Stomach (tissue), 9 donors: ENCODE measurements around the gene CD247. TPM values are rescaled to one million over a fixed set of nuclear protein-coding genes. Genes with fewer than 3 reads are reported as not detected.
A peak's percentile ranks its signal among the peaks of the same experiment; 100 is the strongest.

Experiments
- DNase-seq, 2 donors: peaks; one replicate each; pipeline versions ENCODE4 v3.0.0 to v3.0.0-alpha.2; 2013 to 2019
- H3K27ac ChIP-seq, 5 donors: fragments of 200-600 bp in 4 of 5; sonication (generic) in 4 of 5; one replicate each; pipeline ENCODE4 v1.5.1; 2013 to 2019; ENCODE audit warnings: mild to moderate bottlenecking in 1 of 5, moderate library complexity in 1 of 5
- H3K27me3 ChIP-seq, 3 donors: fragments of 200-600 bp; sonication (generic); one replicate each; pipeline ENCODE4 v1.5.1; 2017 to 2019; ENCODE audit warnings: mixed run types in 1 of 3
- H3K36me3 ChIP-seq, 4 donors: fragments of 200-600 bp; sonication (generic); 1 replicate in 3 of 4; 2 replicates in 1 of 4; pipeline ENCODE4 v1.5.1; 2016 to 2019
- H3K4me1 ChIP-seq, 4 donors: fragments of 200-600 bp; sonication (generic); one replicate each; pipeline ENCODE4 v1.5.1; 2016 to 2019
- H3K4me3 ChIP-seq, 4 donors: fragments of 200-600 bp; sonication (generic) in 3 of 4; one replicate each; pipeline ENCODE4 v1.5.1; 2016 to 2019; ENCODE audit warnings: mild to moderate bottlenecking in 1 of 4
- H3K9me3 ChIP-seq, 4 donors: fragments of 200-600 bp; sonication (generic); one replicate each; pipeline ENCODE4 v1.5.1; 2016 to 2019
- EP300 ChIP-seq: sonication (generic); formaldehyde crosslinking; IDR thresholded peaks from one replicate; pipeline ENCODE4 v1.6.1; 2017; ENCODE audit warnings: antibody characterized with exemption
- POLR2A ChIP-seq, 4 donors: fragments of 450-650 bp; IDR thresholded peaks; one replicate each; pipeline ENCODE4 v1.6.1; 2016; ENCODE audit warnings: antibody characterized with exemption in 4 of 4, control low read depth in 2 of 4, mild to moderate bottlenecking in 1 of 4, moderate library complexity in 1 of 4
- POLR2AphosphoS5 ChIP-seq, 3 donors: sonication (generic); formaldehyde crosslinking; IDR thresholded peaks; one replicate each; pipeline ENCODE4 v1.6.1; 2016; ENCODE audit warnings: antibody characterized with exemption in 3 of 3
- WGBS, 5 donors: extraction: QIAGEN DNeasy Blood & Tissue Kit in 3 of 5; methylation state at CpG; one replicate each; pipeline versions ENCODE4 v1.1.5 to v1.1.7; 2013 to 2018; 5-methylcytosine and 5-hydroxymethylcytosine counted together
- intact Hi-C: fragments of 100-400 bp; cut with DNase I; formaldehyde crosslinking; loops from one replicate; pipeline ENCODE4 v1.15.1; 2023; ENCODE audit warnings: low total_unique reads
- polyA plus RNA-seq, 3 donors: library from polyadenylated mRNA; stranded (reverse); fragments of 200-250 nt; gene quantifications; one replicate each; pipeline ENCODE4 v1.2.3, GENCODE V29; 2013
- total RNA-seq, 5 donors: library from RNA; depleted of rRNA; stranded (reverse); fragments of >200 nt; gene quantifications; one replicate each; pipeline versions ENCODE4 v1.1.0 to v1.2.3, GENCODE V29; 2014 to 2016
- TF ChIP-seq, protein P1 (sequence below), 7 experiments: fragments of 450-650 bp in 4 of 7; fragments of 200-600 bp in 3 of 7; sonication (generic) in 3 of 7; IDR thresholded peaks; one replicate each; pipeline ENCODE4 v1.5.1; 2016 to 2019; ENCODE audit warnings: antibody characterized with exemption in 7 of 7, control low read depth in 2 of 7, mild to moderate bottlenecking in 1 of 7
- donor health status: healthy with polysubstance abuse.
- donor health status: Bipolar disorder and iron deficiency.
- donor health status: healthy.

The CD247 gene
- total and polyA plus RNA-seq, 8 donors = 0.68 to 6.7 (median 3.1) TPM; not detected in 3

DNA sequence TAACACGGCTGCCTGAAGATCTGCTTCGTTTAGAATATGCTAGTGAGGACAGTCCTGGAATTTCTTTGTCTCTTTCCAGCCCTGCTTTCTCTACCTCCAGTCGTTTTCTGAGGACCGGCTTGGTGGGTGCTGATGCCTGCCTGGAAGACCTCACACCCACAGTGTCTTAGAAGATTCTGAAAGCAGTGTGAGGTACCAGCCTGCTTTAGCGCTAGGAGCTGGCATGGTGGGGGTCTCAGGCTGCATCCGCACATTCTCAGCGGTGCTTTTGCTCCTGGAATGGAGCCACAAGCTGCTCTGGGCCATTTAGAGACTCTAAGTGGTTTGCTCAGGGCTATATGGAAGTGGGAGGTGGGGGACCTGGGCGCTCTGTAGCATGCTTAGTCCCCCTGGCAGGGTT lies 61.4 kb downstream of the CD247 start:
- H3K27me3 ChIP-seq = no peaks in the 10 kb centered on the region
- peak overlapping the region in 2 of 5 donors; percentile 79 to 88 for H3K27ac ChIP-seq
- H3K4me3 ChIP-seq = no peak overlapping the region
- no peaks in the 10 kb centered on the region for H3K9me3 ChIP-seq
- 72 to 91% (median 87%) methylated on average over 8 of the region's 8 CpGs for WGBS, 5 donors
- no peak for DNase-seq
- intact Hi-C loops = no loop called here
- H3K36me3 ChIP-seq = no peaks in the 10 kb centered on the region
- H3K4me1 ChIP-seq = peaks cover 4 to 20% (median 16%) of the 10 kb centered on the region in 4 donors
- TF ChIP-seq, protein P1, sequence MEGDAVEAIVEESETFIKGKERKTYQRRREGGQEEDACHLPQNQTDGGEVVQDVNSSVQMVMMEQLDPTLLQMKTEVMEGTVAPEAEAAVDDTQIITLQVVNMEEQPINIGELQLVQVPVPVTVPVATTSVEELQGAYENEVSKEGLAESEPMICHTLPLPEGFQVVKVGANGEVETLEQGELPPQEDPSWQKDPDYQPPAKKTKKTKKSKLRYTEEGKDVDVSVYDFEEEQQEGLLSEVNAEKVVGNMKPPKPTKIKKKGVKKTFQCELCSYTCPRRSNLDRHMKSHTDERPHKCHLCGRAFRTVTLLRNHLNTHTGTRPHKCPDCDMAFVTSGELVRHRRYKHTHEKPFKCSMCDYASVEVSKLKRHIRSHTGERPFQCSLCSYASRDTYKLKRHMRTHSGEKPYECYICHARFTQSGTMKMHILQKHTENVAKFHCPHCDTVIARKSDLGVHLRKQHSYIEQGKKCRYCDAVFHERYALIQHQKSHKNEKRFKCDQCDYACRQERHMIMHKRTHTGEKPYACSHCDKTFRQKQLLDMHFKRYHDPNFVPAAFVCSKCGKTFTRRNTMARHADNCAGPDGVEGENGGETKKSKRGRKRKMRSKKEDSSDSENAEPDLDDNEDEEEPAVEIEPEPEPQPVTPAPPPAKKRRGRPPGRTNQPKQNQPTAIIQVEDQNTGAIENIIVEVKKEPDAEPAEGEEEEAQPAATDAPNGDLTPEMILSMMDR (IDR thresholded peaks at IDR 0.05) = no peak
- TF ChIP-seq POLR2AphosphoS5 (IDR thresholded peaks at IDR 0.05) (no peak), EP300 (no peak), POLR2A (IDR thresholded peaks at IDR 0.05) (no peak)

DNA sequence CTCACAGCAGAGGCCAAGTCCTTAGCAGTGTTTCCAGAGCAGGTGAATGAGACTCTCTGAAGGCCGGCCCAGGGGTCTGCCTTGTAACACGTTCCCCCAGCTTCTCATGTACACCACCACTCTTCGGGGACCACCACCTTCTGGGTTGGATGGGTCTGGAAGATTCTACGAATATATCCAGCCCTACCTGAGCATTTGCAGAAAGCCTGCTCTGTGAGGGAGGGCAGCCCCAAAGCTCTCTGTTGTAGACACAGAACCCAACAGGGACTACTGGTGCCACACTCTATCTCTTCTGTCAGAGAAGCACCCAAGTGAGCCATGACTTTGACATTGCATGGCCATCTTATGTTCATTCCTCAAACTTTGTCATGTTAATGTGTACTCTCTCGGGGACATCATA lies 61.8 kb downstream of the CD247 start:
- Histone ChIP-seq H3K27me3 (no peaks in the 10 kb centered on the region), H3K9me3 (no peaks in the 10 kb centered on the region), H3K4me3 (peak overlapping the region in 1 of 4 donors; percentile 70), H3K4me1 (peaks cover 4 to 20% (median 16%) of the 10 kb centered on the region in 4 donors), H3K27ac (peak overlapping the region in 3 of 5 donors; percentile 79 to 89 (median 88)), H3K36me3 (no peaks in the 10 kb centered on the region)
- intact Hi-C loops = no loop called here
- TF ChIP-seq POLR2A (IDR thresholded peaks at IDR 0.05) (no peak), POLR2AphosphoS5 (IDR thresholded peaks at IDR 0.05) (no peak), EP300 (no peak)
- TF ChIP-seq, protein P1 (IDR thresholded peaks at IDR 0.05) = no peak
- no peak for DNase-seq
- WGBS, 5 donors = 86 to 91% (median 87%) methylated on average over 5 of the region's 5 CpGs

DNA sequence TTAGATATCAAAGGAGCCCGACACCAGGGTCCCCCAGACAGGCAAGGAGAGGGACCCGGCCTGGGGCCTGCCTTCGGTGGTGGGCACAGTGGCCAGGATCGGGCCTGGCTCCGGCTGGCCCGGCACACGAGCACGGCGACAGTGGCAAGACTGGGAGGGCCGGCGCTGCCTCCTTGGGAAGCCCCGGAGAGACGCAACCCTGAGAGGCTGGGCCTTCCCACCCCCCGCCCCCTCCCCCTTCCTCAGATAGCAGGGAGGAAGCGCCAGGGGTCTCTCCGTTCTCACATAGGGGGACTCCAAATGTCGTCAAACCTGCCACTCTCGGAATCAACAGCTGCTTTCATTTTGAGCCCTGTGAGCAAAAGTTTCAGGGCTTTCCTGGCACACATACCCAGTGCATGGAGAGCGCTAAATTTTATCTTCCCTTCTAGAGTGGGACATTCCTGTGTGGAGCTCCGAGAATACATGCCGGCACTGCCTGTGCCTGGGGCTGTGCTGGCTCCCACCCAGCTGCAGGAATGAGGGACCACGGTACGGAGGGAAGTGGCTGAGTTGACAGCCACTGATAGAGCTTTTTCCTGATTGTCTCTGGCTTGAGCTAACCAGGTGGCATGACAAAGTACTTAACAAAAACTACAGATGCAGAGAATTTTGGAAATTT lies 62.4 kb downstream of the CD247 start:
- Histone ChIP-seq H3K9me3 (no peaks in the 10 kb centered on the region), H3K27me3 (no peaks in the 10 kb centered on the region), H3K4me1 (peaks cover 4 to 20% (median 16%) of the 10 kb centered on the region in 4 donors), H3K27ac (peak overlapping the region; percentile 76 to 89 (median 86)), H3K36me3 (no peaks in the 10 kb centered on the region), H3K4me3 (peak overlapping the region; percentile 60 to 77 (median 72))
- TF ChIP-seq EP300 = no peak
- TF ChIP-seq POLR2AphosphoS5 (IDR thresholded peaks at IDR 0.05) = no peak
- TF ChIP-seq POLR2A (IDR thresholded peaks at IDR 0.05) = no peak
- TF ChIP-seq, protein P1 (IDR thresholded peaks at IDR 0.05) = no peak
- DNase-seq = peak; percentile 37 to 74
- 1 to 3% (median 1%) methylated on average over 7 to 23 of the region's 23 CpGs for WGBS, 5 donors
- intact Hi-C loops = no loop called here

DNA sequence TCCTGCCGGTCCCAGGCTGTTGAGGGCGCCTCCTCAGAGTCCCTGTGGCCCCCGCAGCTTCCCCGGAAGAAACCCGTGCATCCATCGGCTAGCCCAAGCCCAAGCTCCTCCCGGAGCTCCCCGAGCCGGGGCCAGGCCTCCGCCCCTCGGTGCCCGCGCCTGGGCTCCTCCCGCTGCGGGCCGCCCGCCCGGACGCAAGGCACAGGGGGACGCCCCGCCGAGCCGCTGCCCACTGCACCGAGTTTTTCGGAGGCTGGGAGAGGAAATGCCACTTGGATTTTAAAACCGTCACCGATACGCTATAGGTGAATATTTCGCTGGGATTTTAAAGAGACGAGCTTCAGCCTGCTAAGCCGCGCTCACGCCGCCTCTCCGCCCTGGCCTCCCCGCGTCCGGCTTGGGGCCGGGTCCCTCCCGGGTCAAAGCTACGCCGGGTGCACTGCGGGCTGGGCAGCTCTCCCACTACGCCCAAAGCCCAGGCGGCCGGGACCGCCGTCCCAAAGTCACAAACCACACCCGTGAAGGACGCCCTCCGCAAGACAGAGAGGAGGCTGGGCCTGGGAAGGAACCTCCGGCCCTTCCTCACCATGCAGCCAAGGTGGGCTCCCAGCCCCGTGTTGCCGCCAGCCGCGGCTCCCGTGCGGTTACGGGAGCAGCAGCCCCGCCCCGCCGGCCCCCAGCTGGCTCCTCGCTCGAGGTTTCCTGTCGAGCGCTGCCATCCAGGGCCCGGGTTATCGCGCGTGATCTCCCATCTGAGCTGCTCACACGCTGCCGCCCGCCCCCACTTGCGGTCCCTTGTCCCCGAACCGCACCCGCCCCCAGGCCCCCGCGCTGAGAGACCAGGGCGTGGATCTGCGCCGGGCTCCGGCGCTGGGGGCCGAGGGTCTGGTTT lies 63.2 kb downstream of the CD247 start:
- 0 to 2% (median 0%) methylated on average over 22 to 85 of the region's 85 CpGs for WGBS, 5 donors
- Histone ChIP-seq H3K4me1 (peaks cover 4 to 20% (median 16%) of the 10 kb centered on the region in 4 donors), H3K4me3 (peak overlapping the region; percentile 60 to 77 (median 72)), H3K36me3 (no peaks in the 10 kb centered on the region), H3K27me3 (no peaks in the 10 kb centered on the region), H3K27ac (peak overlapping the region; percentile 76 to 89 (median 86)), H3K9me3 (no peaks in the 10 kb centered on the region)
- peak; percentile 69 to 87 for DNase-seq
- TF ChIP-seq EP300 = no peak
- TF ChIP-seq, protein P1 (IDR thresholded peaks at IDR 0.05) = no peak
- no peak for TF ChIP-seq POLR2A (IDR thresholded peaks at IDR 0.05)
- peak in 1 of 3 donors; percentile 47 for TF ChIP-seq POLR2AphosphoS5 (IDR thresholded peaks at IDR 0.05)
- intact Hi-C loops = no loop called here
